ENCODE measurements around the gene SGCD.

DNA sequence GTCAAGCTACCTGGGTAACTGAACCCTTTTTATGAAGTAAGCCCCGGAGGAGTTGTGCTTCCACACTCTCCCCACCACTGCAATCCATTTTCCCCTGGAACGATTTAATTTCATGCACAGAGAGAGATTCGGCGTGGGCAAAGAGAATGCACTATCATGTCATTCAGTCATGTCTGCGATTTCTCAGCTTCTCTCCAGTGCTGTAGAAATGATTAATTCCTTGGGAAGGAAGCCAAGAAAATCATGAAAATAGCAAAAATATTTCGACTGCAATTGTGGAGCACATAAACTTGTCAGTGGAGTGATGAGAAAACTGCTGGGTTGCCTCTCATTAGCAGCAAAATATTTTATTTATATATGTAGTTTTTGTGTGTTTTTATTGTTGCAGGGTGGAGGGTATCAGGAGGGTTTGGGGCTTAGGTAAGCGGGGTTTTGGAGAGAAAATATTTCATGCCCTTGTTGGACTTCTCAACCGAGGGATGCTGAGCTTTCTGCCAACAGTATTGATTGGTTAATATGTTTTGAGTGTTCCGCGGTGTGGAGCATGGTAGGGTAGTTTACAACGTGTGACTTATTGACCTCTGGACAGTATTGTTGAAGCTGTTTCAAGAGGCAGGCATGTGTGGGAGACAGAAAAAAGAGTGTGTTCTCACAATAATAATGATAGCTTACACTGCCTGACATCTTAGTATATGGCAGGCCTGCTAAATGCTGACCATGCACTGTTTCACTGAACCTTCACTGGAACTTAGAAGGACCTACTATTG lies 69.3 kb downstream of the SGCD start:
- TF ChIP-seq, protein P1, sequence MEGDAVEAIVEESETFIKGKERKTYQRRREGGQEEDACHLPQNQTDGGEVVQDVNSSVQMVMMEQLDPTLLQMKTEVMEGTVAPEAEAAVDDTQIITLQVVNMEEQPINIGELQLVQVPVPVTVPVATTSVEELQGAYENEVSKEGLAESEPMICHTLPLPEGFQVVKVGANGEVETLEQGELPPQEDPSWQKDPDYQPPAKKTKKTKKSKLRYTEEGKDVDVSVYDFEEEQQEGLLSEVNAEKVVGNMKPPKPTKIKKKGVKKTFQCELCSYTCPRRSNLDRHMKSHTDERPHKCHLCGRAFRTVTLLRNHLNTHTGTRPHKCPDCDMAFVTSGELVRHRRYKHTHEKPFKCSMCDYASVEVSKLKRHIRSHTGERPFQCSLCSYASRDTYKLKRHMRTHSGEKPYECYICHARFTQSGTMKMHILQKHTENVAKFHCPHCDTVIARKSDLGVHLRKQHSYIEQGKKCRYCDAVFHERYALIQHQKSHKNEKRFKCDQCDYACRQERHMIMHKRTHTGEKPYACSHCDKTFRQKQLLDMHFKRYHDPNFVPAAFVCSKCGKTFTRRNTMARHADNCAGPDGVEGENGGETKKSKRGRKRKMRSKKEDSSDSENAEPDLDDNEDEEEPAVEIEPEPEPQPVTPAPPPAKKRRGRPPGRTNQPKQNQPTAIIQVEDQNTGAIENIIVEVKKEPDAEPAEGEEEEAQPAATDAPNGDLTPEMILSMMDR (conservative IDR thresholded peaks at IDR 0.05): no peak
- TF ChIP-seq ZFX (IDR thresholded peaks at IDR 0.05): no peak

All from C4-2B (cell line).